ENCODE data around the gene ABI3BP.

DNA sequence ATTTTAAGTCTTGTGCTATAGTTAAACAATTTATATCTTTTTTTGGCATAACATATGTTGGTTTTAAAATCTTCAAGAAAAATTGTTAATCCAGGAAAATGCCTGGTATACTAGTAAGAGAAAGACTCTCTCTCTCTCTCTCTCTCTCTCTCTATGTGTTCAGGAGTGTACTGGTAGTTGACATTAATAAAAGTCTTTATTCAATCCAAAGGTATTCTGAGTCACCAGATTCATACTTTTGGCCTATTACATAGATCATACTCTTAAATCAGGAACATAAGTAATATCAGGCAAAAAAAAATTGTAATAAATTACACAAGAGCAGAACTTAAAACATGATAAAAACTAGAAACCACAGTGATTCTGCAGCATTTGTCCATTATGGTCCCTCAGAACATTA, 213.7 kb downstream of the ABI3BP start:
- TF ChIP-seq, protein P1, sequence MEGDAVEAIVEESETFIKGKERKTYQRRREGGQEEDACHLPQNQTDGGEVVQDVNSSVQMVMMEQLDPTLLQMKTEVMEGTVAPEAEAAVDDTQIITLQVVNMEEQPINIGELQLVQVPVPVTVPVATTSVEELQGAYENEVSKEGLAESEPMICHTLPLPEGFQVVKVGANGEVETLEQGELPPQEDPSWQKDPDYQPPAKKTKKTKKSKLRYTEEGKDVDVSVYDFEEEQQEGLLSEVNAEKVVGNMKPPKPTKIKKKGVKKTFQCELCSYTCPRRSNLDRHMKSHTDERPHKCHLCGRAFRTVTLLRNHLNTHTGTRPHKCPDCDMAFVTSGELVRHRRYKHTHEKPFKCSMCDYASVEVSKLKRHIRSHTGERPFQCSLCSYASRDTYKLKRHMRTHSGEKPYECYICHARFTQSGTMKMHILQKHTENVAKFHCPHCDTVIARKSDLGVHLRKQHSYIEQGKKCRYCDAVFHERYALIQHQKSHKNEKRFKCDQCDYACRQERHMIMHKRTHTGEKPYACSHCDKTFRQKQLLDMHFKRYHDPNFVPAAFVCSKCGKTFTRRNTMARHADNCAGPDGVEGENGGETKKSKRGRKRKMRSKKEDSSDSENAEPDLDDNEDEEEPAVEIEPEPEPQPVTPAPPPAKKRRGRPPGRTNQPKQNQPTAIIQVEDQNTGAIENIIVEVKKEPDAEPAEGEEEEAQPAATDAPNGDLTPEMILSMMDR (conservative IDR thresholded peaks at IDR 0.05; ENCODE audit: low read length) = no peak
- no peak for TF ChIP-seq EZH2phosphoT487 (IDR thresholded peaks at IDR 0.05; ENCODE audit: borderline replicate concordance)

Measured in Loucy (cell line).